OCI-LY1 (cell line): ENCODE measurements around the gene SAMD13.

Source experiments
- H2AFZ ChIP-seq: fragments of 200-600 bp; sonication (generic), shearing (Covaris generic); 2 replicates; pipeline ENCODE4 v1.6.0; 2014; ENCODE audit warnings: antibody characterized with exemption, mild to moderate bottlenecking, low read length
- H3F3A ChIP-seq: fragments of 200-600 bp; sonication (generic), shearing (Covaris generic); 2 replicates; pipeline ENCODE4 v1.6.0; 2014; ENCODE audit warnings: mild to moderate bottlenecking, antibody characterized with exemption, low read length, moderate library complexity; ENCODE audit not compliant: insufficient read depth
- H3K27ac ChIP-seq: fragments of 200-600 bp; sonication (generic); 2 replicates; pipeline ENCODE4 v1.5.1; 2014; ENCODE audit warnings: low read length, mixed run types, mild to moderate bottlenecking, low read depth; ENCODE audit not compliant: poor library complexity, severe bottlenecking
- H3K27me3 ChIP-seq: fragments of 200-600 bp; sonication (generic); 2 replicates; pipeline ENCODE4 v1.6.0; 2014; ENCODE audit warnings: antibody characterized with exemption, mild to moderate bottlenecking, low read length, moderate library complexity; ENCODE audit not compliant: insufficient read depth
- H3K36me3 ChIP-seq: fragments of 200-600 bp; sonication (generic); 2 replicates; pipeline ENCODE4 v1.6.1; 2014; ENCODE audit warnings: mild to moderate bottlenecking, antibody characterized with exemption, low read length, moderate library complexity, mixed read lengths; ENCODE audit not compliant: insufficient read depth
- H3K4me1 ChIP-seq: fragments of 200-600 bp; sonication (generic); 2 replicates; pipeline ENCODE4 v1.5.1; 2014; ENCODE audit warnings: mild to moderate bottlenecking, low read length, moderate library complexity; ENCODE audit not compliant: insufficient read depth, severe bottlenecking
- H3K4me2 ChIP-seq: fragments of 200-600 bp; sonication (generic), shearing (Covaris generic); 2 replicates; pipeline ENCODE4 v1.6.1; 2014; ENCODE audit warnings: low read length
- H3K4me3 ChIP-seq: fragments of 200-600 bp; sonication (generic); 2 replicates; pipeline ENCODE4 v1.5.1; 2014; ENCODE audit warnings: low read length, low read depth, mild to moderate bottlenecking, mixed read lengths; ENCODE audit not compliant: poor library complexity, severe bottlenecking
- H3K79me2 ChIP-seq: fragments of 200-600 bp; shearing (Covaris generic); 2 replicates; pipeline ENCODE4 v1.6.1; 2016; ENCODE audit warnings: mixed run types, low read length, mixed read lengths; ENCODE audit not compliant: insufficient read depth
- H3K9ac ChIP-seq: fragments of 200-600 bp; sonication (generic), shearing (Covaris generic); 2 replicates; pipeline ENCODE4 v1.6.1; 2014; ENCODE audit warnings: mild to moderate bottlenecking, low read length, mixed read lengths
- H3K9me2 ChIP-seq: fragments of 200-600 bp; sonication (generic), shearing (Covaris generic); 2 replicates; pipeline ENCODE4 v1.6.1; 2014; ENCODE audit warnings: low read depth, mild to moderate bottlenecking, low read length, mixed read lengths
- H3K9me3 ChIP-seq: fragments of 200-600 bp; shearing (Covaris generic); 2 replicates; pipeline ENCODE4 v1.6.1; 2014; ENCODE audit warnings: low read length, mixed read lengths
- H4K20me1 ChIP-seq: fragments of 200-600 bp; sonication (generic), shearing (Covaris generic); 2 replicates; pipeline ENCODE4 v1.6.0; 2016; ENCODE audit warnings: mild to moderate bottlenecking, low read length; ENCODE audit not compliant: insufficient read depth
- EZH2 ChIP-seq: fragments of 200-600 bp; sonication (generic), shearing (Covaris generic); IDR thresholded peaks from 2 replicates; pipeline ENCODE4 v1.8.0; 2017; ENCODE audit warnings: borderline replicate concordance, mixed run types, mild to moderate bottlenecking, antibody characterized with exemption, low read length, moderate library complexity, mixed read lengths
- TF ChIP-seq, protein P1 (sequence below): fragments of 200-600 bp; sonication (generic), shearing (Covaris generic); IDR thresholded peaks from 2 replicates; pipeline ENCODE4 v1.5.1; 2017; ENCODE audit warnings: mild to moderate bottlenecking, antibody characterized with exemption, low read length, moderate library complexity, mixed read lengths

The SAMD13 gene

DNA sequence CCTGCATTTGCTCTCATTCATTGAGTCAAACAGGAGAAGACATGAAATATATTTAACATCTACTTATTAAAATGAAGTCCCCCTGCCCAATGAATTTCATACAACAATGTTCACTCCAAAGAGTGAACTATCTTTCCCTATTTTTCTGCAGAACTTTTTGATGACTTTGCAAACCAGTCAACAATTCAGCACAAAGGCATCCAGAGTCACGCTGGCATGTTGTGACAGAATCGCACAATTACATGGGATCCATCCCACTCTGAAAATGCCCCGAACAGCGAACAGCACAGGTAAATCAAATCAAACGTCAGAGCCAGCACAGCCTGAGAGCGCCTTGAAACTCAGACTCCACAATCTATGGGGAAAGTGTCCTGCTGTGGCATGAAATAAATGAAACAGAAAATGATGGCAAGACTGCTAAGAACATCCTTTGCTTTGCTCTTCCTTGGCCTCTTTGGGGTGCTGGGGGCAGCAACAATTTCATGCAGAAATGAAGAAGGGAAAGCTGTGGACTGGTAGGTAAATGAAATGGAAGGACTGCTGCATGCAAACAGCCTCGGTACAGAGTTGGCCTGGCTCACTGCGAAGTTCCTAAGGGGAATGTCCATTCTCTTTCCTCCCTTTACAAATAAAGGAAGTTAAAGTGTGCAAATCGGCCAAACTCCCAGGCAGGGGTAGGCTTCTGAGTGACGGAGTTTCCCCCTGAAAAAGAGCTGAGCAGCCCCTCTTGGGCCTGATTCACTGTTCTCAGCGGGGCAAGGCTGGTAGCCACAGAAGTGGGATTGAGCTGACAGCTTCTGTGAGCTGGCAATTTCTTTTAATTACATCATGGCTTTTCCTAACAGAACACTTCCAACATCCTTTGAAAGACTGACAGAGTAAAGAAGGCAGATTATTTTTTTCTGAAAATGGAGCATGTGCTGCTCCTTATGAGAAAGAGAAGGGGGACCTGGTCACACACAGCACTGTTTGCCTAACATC lies 97.0 kb downstream of the SAMD13 start, which contains the start of gene DNASE2B:
TSS of gene DNASE2B (plus strand) at position 310 of the 981 bp plus-strand sequence. CDS start at position 391, 81 bp downstream.
- no peaks in the 10 kb centered on the region for H3K36me3 ChIP-seq
- H3K27ac ChIP-seq: no peak within 1 kb of the TSS
- H4K20me1 ChIP-seq: no peaks in the 10 kb centered on the region
- no peak within 1 kb of the TSS for H3K4me2 ChIP-seq
- TF ChIP-seq, protein P1, sequence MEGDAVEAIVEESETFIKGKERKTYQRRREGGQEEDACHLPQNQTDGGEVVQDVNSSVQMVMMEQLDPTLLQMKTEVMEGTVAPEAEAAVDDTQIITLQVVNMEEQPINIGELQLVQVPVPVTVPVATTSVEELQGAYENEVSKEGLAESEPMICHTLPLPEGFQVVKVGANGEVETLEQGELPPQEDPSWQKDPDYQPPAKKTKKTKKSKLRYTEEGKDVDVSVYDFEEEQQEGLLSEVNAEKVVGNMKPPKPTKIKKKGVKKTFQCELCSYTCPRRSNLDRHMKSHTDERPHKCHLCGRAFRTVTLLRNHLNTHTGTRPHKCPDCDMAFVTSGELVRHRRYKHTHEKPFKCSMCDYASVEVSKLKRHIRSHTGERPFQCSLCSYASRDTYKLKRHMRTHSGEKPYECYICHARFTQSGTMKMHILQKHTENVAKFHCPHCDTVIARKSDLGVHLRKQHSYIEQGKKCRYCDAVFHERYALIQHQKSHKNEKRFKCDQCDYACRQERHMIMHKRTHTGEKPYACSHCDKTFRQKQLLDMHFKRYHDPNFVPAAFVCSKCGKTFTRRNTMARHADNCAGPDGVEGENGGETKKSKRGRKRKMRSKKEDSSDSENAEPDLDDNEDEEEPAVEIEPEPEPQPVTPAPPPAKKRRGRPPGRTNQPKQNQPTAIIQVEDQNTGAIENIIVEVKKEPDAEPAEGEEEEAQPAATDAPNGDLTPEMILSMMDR: no peak
- TF ChIP-seq EZH2: no peak
- no peaks in the 10 kb centered on the region for H3K79me2 ChIP-seq
- H3K9me3 ChIP-seq: no peaks in the 10 kb centered on the region
- H2AFZ ChIP-seq: no peak within 1 kb of the TSS
- H3K27me3 ChIP-seq: no peaks in the 10 kb centered on the region
- no peak within 1 kb of the TSS for H3K4me3 ChIP-seq
- H3K9me2 ChIP-seq: no peaks in the 10 kb centered on the region
- H3K9ac ChIP-seq: no peak within 1 kb of the TSS
- no peaks in the 10 kb centered on the region for H3K4me1 ChIP-seq
- no peaks in the 10 kb centered on the region for H3F3A ChIP-seq
